LNCaP clone FGC (cell line): ENCODE measurements around the gene NUDT8.

Experiments
- DNase-seq: peaks from one replicate; pipeline ENCODE4 v3.0.0-alpha.2; 2011; ENCODE audit warnings: low read depth
- H3K4me3 ChIP-seq: 2 replicates; pipeline ENCODE4 v1.5.1; 2011; ENCODE audit warnings: mild to moderate bottlenecking, low read depth, low read length, control low read depth
- TF ChIP-seq, protein P1 (sequence below): IDR thresholded peaks from 2 replicates; pipeline ENCODE4 v1.5.1; 2012; ENCODE audit warnings: mild to moderate bottlenecking; ENCODE audit not compliant: control insufficient read depth, insufficient read depth; ENCODE audit errors: extremely low read depth

Gene NUDT8

DNA sequence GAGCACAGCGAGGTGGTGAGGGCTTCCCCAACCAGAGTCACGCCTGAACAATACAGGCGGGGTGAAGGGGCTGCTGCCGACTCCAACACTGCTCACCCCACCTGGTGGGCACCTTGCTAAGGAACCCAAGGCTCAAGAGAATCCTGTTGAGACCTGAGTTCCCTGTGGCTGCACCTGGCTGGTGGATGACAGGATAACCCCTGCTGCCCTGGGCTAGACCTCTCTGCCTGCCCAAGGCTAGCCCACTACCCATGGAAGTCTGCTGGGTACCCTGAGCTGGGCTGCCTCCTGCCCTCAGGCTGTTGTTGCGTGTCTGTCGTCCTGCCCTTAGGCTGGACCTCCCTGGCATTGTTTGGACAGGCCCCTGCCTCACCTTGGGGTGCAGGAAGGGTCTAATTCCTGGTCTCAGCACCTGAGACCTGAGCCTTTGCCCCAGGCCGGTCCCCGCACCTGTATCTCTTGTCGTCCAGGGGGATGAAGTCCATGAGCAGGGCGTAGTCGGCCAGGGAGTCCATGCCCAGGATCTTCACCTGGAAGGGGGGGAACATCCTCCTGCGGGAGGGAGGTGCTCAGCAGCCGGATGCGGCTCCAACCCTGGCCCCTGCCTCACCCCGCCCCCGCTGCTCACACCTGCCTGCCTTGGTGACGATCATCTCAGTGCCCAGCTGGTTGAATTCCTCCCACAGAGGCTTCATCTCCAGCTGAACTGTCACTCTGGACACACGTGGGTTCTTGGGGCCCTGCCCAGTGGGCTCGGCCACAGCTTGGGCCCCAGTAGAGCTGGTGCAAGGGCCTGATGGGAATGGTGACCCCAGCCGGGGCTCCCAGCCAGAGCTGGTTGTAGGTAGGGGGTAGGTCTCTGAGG is 4.9 kb upstream of the NUDT8 start:
- DNase-seq: no peak
- H3K4me3 ChIP-seq: no peak overlapping the region
- TF ChIP-seq, protein P1, sequence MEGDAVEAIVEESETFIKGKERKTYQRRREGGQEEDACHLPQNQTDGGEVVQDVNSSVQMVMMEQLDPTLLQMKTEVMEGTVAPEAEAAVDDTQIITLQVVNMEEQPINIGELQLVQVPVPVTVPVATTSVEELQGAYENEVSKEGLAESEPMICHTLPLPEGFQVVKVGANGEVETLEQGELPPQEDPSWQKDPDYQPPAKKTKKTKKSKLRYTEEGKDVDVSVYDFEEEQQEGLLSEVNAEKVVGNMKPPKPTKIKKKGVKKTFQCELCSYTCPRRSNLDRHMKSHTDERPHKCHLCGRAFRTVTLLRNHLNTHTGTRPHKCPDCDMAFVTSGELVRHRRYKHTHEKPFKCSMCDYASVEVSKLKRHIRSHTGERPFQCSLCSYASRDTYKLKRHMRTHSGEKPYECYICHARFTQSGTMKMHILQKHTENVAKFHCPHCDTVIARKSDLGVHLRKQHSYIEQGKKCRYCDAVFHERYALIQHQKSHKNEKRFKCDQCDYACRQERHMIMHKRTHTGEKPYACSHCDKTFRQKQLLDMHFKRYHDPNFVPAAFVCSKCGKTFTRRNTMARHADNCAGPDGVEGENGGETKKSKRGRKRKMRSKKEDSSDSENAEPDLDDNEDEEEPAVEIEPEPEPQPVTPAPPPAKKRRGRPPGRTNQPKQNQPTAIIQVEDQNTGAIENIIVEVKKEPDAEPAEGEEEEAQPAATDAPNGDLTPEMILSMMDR: no peak

DNA sequence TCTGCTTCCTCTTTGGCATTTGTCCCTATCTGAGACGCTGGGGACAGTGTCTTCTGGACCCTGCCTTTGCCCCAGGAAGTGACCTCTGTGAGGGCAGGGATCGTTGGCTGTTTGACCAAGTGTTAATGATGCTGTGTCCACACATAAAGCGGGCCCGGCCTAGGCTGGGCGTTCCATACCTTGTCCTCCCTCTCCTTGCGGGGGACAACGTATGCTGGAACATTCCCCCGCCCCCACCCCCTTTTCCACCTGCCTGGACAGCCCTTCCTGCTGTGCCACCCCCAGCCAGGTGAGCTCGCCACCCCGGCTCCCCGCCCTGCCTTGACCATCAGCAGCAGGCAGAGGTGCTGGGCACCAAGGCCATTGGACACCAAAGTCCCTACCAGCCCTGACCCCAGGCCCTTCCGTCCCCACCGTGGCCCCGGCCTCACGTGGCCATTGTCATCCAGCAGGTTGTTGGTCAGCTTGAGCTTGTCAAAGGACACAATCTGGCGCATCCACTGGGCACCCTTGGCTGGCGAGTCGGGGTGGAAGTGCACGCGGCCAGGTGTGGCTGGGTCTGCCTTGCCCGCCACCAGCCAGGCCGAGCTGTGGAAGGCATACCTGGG is 4.1 kb upstream of the NUDT8 start:
- DNase-seq: no peak
- TF ChIP-seq, protein P1: no peak
- no peak overlapping the region for H3K4me3 ChIP-seq

DNA sequence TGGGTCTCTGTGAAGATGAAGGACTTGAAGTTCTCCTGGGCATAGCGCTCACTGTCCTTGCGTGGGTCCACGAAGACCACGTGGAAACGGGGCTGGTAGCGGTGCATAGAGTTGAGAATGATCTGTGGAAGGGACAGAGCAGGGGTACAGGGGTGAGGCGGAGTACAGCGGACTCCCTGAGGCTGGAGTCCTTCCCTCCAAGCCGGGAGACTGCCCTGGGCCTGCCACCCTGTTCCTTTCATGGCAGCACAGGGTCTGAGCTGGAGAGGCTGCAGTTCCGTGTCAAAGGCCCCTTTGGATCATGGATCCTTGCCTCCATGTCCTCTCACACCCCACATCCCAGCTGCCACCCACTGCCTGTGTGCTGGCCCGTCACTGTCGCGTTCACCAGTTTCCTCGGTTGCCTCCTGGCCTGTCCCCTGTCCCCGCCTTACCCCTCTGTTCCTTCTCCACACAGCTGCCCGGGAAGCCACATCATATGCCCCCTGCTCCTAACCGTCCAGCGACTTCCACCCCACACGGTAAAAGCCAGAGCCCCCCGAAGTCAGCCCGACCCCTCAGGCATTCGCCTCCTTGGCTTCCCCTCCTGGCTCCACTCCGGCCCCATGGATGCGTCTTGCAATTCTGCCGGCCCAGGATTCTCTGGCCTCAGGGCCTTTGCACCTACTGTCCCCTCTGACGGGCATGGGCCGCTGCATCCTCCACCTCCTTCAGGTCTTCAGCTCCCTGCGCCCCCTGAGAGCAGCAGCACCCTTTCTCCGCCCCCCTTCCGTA is 3.4 kb upstream of the NUDT8 start:
- no peak overlapping the region for H3K4me3 ChIP-seq
- no peak for DNase-seq
- TF ChIP-seq, protein P1: no peak

DNA sequence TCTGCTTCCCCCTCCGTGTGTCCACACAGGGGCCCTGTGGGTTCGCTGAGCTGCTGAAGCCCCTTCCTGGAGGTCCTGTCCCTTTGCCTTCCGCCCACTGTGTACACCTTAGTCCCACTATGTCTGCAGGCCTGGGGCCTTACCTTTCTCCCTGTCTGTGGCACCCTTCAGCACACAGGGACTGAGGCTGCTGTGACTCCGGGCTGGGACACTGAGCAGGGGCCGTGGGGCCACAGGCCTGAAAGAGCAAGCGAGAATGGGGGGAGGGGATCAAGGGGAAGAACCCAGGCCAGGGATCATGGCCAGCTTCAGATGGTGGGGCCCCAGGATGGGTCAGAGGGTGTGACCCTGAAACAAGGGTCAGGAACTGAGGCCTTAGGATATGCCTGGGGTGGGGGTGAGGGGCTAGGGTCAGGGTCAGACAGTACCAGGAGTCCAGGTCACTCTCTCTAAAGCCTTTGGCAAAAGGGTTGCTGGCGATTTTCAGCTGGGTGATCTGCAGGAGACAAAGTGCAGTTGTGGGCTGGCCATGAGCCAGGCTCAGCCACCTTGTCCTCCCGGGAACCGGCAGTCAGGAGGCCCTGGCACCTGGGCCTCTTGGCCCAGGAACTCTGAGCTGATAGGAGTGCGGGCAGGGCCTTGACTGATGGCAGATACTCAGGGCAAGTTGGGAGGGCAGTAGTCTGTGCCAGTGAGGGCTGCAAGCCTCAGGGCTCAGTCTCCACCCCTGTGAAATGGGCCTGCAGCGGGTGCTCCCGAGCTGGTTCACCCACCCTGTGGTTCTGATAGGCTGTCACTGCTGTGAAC is 2.6 kb upstream of the NUDT8 start:
- H3K4me3 ChIP-seq: no peak overlapping the region
- TF ChIP-seq, protein P1: no peak
- DNase-seq: peak; percentile 71

DNA sequence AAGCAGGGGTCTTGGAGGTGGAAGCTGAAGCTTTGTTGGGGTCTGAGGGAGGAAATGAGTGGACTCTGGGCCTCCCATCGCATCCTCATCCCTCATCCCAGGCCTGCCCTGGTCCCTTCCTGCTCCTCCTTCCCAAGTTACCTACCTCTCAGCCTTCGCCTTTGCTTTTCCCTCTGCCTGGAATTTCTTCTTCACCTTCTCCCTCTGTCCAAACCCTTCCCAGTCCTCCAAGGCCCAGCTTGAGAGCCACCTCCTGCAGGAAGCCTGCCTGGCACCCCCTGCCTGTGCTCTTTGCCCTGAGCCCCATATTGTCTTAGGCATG is 2.1 kb upstream of the NUDT8 start:
- TF ChIP-seq, protein P1: no peak
- no peak for DNase-seq
- H3K4me3 ChIP-seq: no peak overlapping the region

DNA sequence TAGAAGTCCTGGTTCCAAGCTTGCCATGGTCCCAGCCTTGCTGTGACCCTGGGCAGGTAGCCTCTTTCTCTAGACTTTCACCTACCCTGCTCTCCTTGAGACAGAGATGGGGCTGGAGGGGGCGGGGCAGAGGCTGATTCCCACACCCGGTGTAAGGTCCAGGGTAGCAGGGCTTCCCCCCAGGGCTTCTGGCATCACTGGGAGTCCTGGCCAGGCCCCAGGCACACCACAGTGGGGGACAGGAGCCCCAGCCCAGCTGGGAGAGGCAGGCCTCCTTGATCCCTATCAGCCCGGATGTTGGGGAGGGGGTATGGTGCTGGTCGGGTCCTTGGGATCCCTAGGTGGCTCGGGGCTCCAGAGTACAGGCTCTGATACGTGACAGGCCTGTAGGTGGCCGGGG is 1.7 kb upstream of the NUDT8 start:
- H3K4me3 ChIP-seq: no peak overlapping the region
- no peak for DNase-seq
- TF ChIP-seq, protein P1: no peak
